Muscle layer of duodenum (tissue), 2 donors: ENCODE measurements around the gene PRKD3.

Source experiments
- H3K27ac ChIP-seq: one replicate; pipeline ENCODE4 v1.7.0; 2013; ENCODE audit warnings: mild to moderate bottlenecking, low read length
- H3K27me3 ChIP-seq: one replicate; pipeline ENCODE4 v1.7.0; 2013; ENCODE audit warnings: low read depth, mild to moderate bottlenecking, control low read depth, low read length
- H3K36me3 ChIP-seq, 2 donors: one replicate each; pipeline ENCODE4 v1.7.0; 2013; ENCODE audit warnings: low read length in 2 of 2, control low read depth in 1 of 2, mild to moderate bottlenecking in 1 of 2; ENCODE audit not compliant: insufficient read depth in 2 of 2, control insufficient read depth in 1 of 2
- H3K4me1 ChIP-seq, 2 donors: one replicate each; pipeline ENCODE4 v1.7.0; 2013; ENCODE audit warnings: low read length in 2 of 2, mild to moderate bottlenecking in 2 of 2, control low read depth in 1 of 2, moderate library complexity in 1 of 2; ENCODE audit not compliant: insufficient read depth in 2 of 2, control insufficient read depth in 1 of 2
- H3K4me3 ChIP-seq, 2 donors: one replicate each; pipeline ENCODE4 v1.7.0; 2013; ENCODE audit warnings: low read length in 2 of 2, low read depth in 1 of 2, mild to moderate bottlenecking in 1 of 2
- H3K9me3 ChIP-seq, 2 donors: one replicate each; pipeline ENCODE4 v1.7.0; 2013; ENCODE audit warnings: low read length in 2 of 2, control low read depth in 1 of 2, mild to moderate bottlenecking in 1 of 2; ENCODE audit not compliant: control insufficient read depth in 1 of 2
- donor health status: healthy.

The PRKD3 gene

GRCh38 chr2:37324786-37325624 is at the start of gene PRKD3:
Gene PRKD3 (minus strand): TSS chr2:37324833. CDS start chr2:37316524, 8,309 bp downstream.
- H3K4me1 ChIP-seq = peaks cover 6 to 24% of the 10 kb centered on the region in 2 donors
- peak within 1 kb of the TSS; percentile 85 to 96 for H3K4me3 ChIP-seq
- no peaks in the 10 kb centered on the region for H3K36me3 ChIP-seq
- peak within 1 kb of the TSS; percentile 92 for H3K27ac ChIP-seq
- no peaks in the 10 kb centered on the region for H3K27me3 ChIP-seq
- no peaks in the 10 kb centered on the region for H3K9me3 ChIP-seq

DNA sequence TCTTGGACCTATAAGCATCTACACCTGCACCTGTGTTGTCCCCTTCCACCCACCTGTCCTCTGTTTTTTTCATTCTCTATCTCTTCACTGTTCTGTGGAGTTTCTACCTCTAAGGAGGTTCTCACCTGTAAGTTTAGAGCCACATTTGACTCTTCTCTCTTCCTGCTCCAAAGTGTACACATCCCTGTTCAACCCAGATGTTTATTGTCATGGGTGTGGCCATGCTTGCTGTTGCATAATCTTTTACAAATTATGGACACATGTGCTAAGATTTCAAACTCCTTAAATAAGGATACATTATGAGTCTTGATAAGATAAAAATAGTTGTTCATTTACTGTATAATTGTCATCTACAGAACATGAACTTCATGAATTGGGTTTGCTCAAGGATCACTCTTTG is 47.4 kb upstream of the PRKD3 start:
- Histone ChIP-seq H3K9me3 (no peaks in the 10 kb centered on the region), H3K27me3 (no peaks in the 10 kb centered on the region), H3K36me3 (no peaks in the 10 kb centered on the region), H3K27ac (no peak overlapping the region), H3K4me1 (peaks cover 0 to 2% of the 10 kb centered on the region in 2 donors), H3K4me3 (no peak overlapping the region)

DNA sequence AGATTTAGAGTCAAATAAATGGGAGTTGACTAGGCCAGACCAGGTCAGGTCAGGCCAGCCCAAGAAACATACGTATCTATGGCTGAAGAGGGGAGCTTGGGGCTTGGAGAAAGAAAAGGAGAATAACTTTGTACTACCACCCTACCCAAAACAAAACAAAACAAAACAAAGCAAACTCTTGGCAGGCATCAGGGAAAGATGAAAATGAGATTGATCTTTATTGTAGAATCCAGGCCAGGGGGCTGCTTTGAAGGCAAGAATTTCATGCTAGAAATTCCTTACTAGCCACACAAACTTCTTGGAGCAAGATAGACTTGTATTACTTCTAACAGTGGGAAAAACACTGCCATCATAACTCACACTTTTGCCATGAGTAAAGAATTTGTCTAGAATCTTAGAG is 46.0 kb upstream of the PRKD3 start:
- Histone ChIP-seq H3K27ac (no peak overlapping the region), H3K4me1 (peaks cover 0 to 7% of the 10 kb centered on the region in 2 donors), H3K4me3 (no peak overlapping the region), H3K36me3 (no peaks in the 10 kb centered on the region), H3K27me3 (no peaks in the 10 kb centered on the region), H3K9me3 (no peaks in the 10 kb centered on the region)

- H3K27me3 ChIP-seq = no peaks in the 10 kb centered on the region
- no peak overlapping the region for H3K4me3 ChIP-seq
- peaks cover 0 to 7% of the 10 kb centered on the region in 2 donors for H3K4me1 ChIP-seq
- H3K36me3 ChIP-seq = no peaks in the 10 kb centered on the region
- no peak overlapping the region for H3K27ac ChIP-seq
- no peaks in the 10 kb centered on the region for H3K9me3 ChIP-seq
Measured at GRCh38 chr2:37367984-37368383, 43.4 kb upstream of the PRKD3 start.

- Histone ChIP-seq H3K4me1 (peaks cover 0 to 7% of the 10 kb centered on the region in 2 donors), H3K27me3 (no peaks in the 10 kb centered on the region), H3K27ac (no peak overlapping the region), H3K36me3 (no peaks in the 10 kb centered on the region), H3K9me3 (no peaks in the 10 kb centered on the region), H3K4me3 (no peak overlapping the region)
Measured at GRCh38 chr2:37367310-37367709, 42.7 kb upstream of the PRKD3 start.

- Histone ChIP-seq H3K4me1 (peaks cover 0 to 7% of the 10 kb centered on the region in 2 donors), H3K27me3 (no peaks in the 10 kb centered on the region), H3K9me3 (no peaks in the 10 kb centered on the region), H3K27ac (no peak overlapping the region), H3K36me3 (no peaks in the 10 kb centered on the region), H3K4me3 (no peak overlapping the region)
Measured at GRCh38 chr2:37366773-37367172, 42.1 kb upstream of the PRKD3 start.

DNA sequence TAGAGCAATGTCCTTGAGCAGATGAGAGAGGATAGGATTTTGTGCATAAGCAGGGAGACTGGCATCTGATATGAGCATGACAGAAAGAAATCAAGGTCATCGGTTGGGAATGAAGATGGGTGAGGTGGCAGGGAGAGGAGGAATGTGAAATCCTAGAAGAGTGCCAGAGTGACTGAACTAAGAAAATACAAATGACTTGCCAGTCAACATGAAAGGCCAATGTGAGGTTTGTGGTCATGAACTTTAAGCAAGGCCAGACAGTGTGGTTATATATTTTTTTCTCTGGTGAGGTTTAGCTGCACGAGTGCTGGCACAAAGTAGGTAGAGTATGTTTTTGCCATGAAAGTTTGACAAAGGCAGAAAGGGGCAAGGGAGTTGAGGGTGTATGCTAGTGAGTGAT is 41.0 kb upstream of the PRKD3 start:
- H3K4me3 ChIP-seq = no peak overlapping the region
- no peaks in the 10 kb centered on the region for H3K9me3 ChIP-seq
- H3K27me3 ChIP-seq = no peaks in the 10 kb centered on the region
- H3K36me3 ChIP-seq = no peaks in the 10 kb centered on the region
- peaks cover 0 to 7% of the 10 kb centered on the region in 2 donors for H3K4me1 ChIP-seq
- no peak overlapping the region for H3K27ac ChIP-seq

DNA sequence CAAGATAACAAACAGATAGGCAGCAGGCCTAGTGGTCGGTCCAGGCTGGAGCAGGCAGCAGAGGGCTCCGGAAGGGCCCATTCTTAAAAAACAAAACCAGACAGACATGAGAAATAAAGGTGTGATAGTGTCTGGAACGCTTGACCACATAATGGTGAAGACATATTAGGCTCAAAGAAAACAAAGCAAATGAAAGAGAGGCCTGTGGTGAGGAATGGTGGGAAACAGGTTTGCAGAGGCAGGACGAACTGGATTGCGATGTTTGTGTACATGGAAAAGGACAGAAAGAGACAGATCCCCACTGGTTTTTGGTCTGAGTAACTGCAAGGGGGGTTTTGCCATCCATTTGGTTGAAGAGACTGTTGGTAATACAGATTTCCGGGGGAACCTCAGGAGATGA is 39.7 kb upstream of the PRKD3 start:
- H3K36me3 ChIP-seq = no peaks in the 10 kb centered on the region
- no peak overlapping the region for H3K4me3 ChIP-seq
- H3K27ac ChIP-seq = no peak overlapping the region

GRCh38 chr2:37361994-37362698 is 37.5 kb upstream of the PRKD3 start:
- no peaks in the 10 kb centered on the region for H3K9me3 ChIP-seq
- peaks cover 0 to 7% of the 10 kb centered on the region in 2 donors for H3K4me1 ChIP-seq
- no peak overlapping the region for H3K27ac ChIP-seq
- H3K36me3 ChIP-seq = no peaks in the 10 kb centered on the region
- no peaks in the 10 kb centered on the region for H3K27me3 ChIP-seq
- no peak overlapping the region for H3K4me3 ChIP-seq

More for the DNA sequence above, 39.7 kb upstream of the PRKD3 start:
- Histone ChIP-seq H3K4me1 (peaks cover 0 to 7% of the 10 kb centered on the region in 2 donors), H3K27me3 (no peaks in the 10 kb centered on the region), H3K9me3 (no peaks in the 10 kb centered on the region)

- Histone ChIP-seq H3K9me3 (no peaks in the 10 kb centered on the region), H3K27me3 (no peaks in the 10 kb centered on the region), H3K4me3 (no peak overlapping the region), H3K4me1 (no peaks in the 10 kb centered on the region), H3K36me3 (no peaks in the 10 kb centered on the region), H3K27ac (no peak overlapping the region)
Measured at GRCh38 chr2:37361216-37361815, 36.7 kb upstream of the PRKD3 start.

DNA sequence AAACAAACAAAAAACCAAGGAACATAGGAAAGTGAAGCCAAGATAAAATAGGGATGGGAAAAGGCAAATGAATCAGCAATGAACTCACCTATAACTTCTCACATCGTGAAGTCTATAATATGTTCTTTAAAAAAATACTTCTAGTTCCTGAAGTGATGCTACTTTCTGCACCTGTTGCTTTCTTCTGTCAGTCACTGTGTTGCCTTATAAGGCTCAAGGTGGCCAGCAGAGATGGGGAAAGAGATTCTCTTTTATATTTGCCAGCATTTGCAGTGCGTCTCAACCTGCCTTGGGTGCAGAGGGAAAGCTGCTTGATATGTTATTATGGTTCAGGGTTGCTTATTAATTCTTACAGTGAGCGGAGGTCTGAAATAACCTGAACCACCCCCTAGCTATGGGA is 33.8 kb upstream of the PRKD3 start:
- Histone ChIP-seq H3K27ac (no peak overlapping the region), H3K9me3 (no peaks in the 10 kb centered on the region), H3K27me3 (no peaks in the 10 kb centered on the region), H3K4me3 (no peak overlapping the region), H3K36me3 (no peaks in the 10 kb centered on the region), H3K4me1 (no peaks in the 10 kb centered on the region)
